MM.1S (cell line): ENCODE results near the gene TUT1.
"Not testable (repeated sequence)": the region's sequence is repeated elsewhere in the genome, so short reads cannot be mapped to it uniquely, and the experiment has no call there.

Experiments used
- EZH2phosphoT487 ChIP-seq: fragments of 300-600 bp; sonication (generic); IDR thresholded peaks from 2 replicates; pipeline ENCODE4 v1.6.1; 2018; ENCODE audit warnings: antibody characterized with exemption, low read length
- TF ChIP-seq, protein P1 (sequence below): fragments of 300-600 bp; sonication (generic); IDR thresholded peaks from 2 replicates; pipeline ENCODE4 v1.5.1; 2016; ENCODE audit warnings: antibody characterized with exemption, low read length, mixed read lengths

GRCh38 chr11:62559626-62560025 lies 31.7 kb downstream of the TUT1 start:
- TF ChIP-seq, protein P1, sequence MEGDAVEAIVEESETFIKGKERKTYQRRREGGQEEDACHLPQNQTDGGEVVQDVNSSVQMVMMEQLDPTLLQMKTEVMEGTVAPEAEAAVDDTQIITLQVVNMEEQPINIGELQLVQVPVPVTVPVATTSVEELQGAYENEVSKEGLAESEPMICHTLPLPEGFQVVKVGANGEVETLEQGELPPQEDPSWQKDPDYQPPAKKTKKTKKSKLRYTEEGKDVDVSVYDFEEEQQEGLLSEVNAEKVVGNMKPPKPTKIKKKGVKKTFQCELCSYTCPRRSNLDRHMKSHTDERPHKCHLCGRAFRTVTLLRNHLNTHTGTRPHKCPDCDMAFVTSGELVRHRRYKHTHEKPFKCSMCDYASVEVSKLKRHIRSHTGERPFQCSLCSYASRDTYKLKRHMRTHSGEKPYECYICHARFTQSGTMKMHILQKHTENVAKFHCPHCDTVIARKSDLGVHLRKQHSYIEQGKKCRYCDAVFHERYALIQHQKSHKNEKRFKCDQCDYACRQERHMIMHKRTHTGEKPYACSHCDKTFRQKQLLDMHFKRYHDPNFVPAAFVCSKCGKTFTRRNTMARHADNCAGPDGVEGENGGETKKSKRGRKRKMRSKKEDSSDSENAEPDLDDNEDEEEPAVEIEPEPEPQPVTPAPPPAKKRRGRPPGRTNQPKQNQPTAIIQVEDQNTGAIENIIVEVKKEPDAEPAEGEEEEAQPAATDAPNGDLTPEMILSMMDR: not testable (repeated sequence)
- not testable (repeated sequence) for TF ChIP-seq EZH2phosphoT487
